ENCODE data around the gene NF1. TPM values are rescaled to one million over a fixed set of nuclear protein-coding genes. Genes with fewer than 3 reads are reported as not detected.
"Not testable (repeated sequence)": the region's sequence is repeated elsewhere in the genome, so short reads cannot be mapped to it uniquely, and the experiment has no call there.

Gene NF1
- total RNA-seq, 2 experiments from 2014 or later = 22.6 to 25.5 TPM

DNA sequence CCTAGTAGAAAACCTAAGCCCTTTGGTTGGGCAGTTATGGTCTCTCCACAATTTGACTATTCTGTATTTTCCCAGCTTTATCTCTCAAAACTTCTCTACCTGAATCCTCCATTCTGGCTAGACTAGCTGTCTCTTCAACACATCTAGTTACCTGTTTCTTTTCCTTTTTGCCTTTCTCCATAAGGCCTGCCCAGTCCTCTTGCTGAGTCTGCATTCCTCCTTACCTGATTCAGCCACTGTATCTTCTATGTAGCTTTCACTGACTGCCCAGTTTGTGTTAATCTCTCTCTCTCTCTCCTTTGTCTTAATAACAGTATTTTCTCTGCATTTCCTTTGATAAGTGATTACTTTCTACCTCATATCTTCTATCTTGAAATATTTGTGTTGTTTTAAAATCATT, 228.8 kb downstream of the NF1 start:
- Mint-ChIP-seq H3K9me3 (no peaks in the 10 kb centered on the region), H3K4me3 (no peak overlapping the region), H3K27me3 (no peaks in the 10 kb centered on the region), H3K4me1 (peaks cover 25% of the 10 kb centered on the region), H3K36me3 (ENCODE audit: low read depth) (peaks cover 39% of the 10 kb centered on the region), H3K27ac (peak overlapping the region; percentile 53)
- POLR2A ChIA-PET = interaction anchor here (0.8 to 1.3 kb wide), 2 partner anchors 8 to 10 kb away, joined by 3 to 4 read pairs; partner anchors contain the start of gene EVI2B
- CTCF ChIA-PET = interaction anchor here (0.7 kb wide), 1 partner anchor 68 kb away, joined by 3 read pairs; the partner anchor contains the start of gene RAB11FIP4
- no peak for DNase-seq

DNA sequence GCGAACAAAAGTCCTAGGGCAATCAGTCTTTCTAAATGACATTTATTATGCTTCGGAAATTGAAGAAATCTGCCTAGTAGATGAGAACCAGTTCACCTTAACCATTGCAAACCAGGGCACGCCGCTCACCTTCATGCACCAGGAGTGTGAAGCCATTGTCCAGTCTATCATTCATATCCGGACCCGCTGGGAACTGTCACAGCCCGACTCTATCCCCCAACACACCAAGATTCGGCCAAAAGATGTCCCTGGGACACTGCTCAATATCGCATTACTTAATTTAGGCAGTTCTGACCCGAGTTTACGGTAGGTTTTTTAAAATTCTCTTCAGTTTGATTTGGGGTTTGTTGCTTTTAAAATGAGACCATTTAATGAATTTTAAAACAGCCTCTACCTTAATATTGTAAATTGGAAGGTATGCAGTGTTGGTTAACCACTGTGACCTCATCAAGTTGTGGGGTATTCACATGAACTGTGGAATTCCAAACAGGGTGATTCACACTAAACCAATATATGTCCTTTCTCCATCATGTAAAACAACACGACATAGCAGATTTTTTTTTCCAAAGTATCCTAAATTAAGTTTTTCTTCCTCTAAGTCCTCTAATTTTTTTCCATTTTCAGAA, 232.9 kb downstream of the NF1 start:
- no peak for DNase-seq
- no peak overlapping the region for H3K27ac Mint-ChIP-seq
- CTCF ChIA-PET = no interaction called here

DNA sequence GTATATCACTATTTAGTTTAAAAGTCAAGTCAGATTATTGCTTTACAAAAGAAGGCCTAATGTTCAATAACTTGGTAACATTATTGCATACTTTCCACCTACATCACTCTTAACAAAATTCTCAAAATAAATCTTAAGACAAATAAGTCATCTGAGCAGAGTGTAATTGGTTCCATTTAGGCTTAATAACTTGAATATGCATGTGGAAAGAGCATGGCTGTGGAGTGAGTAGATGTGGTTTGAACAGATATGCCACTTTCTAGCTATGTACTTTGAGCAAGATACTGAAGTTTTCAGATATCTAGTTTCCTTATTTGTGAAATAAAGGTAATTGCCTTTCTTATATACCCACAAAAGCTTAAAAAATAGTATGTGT, 233.4 kb downstream of the NF1 start:
- no peak overlapping the region for H3K4me3 Mint-ChIP-seq
- peaks cover 15% of the 10 kb centered on the region for H3K36me3 Mint-ChIP-seq (ENCODE audit: low read depth)
- no peaks in the 10 kb centered on the region for H3K27me3 Mint-ChIP-seq
- H3K4me1 Mint-ChIP-seq = peaks cover 13% of the 10 kb centered on the region
- no peak overlapping the region for H3K27ac Mint-ChIP-seq
- ChIA-PET CTCF (no interaction called here), POLR2A (no interaction called here)
- H3K9me3 Mint-ChIP-seq = no peaks in the 10 kb centered on the region
- DNase-seq = no peak

More for the DNA sequence above, 232.9 kb downstream of the NF1 start:
- H3K4me3 Mint-ChIP-seq = no peak overlapping the region
- no peaks in the 10 kb centered on the region for H3K27me3 Mint-ChIP-seq
- POLR2A ChIA-PET = no interaction called here
- H3K4me1 Mint-ChIP-seq = peaks cover 15% of the 10 kb centered on the region
- H3K36me3 Mint-ChIP-seq (ENCODE audit: low read depth) = peaks cover 15% of the 10 kb centered on the region
- H3K9me3 Mint-ChIP-seq = no peaks in the 10 kb centered on the region

DNA sequence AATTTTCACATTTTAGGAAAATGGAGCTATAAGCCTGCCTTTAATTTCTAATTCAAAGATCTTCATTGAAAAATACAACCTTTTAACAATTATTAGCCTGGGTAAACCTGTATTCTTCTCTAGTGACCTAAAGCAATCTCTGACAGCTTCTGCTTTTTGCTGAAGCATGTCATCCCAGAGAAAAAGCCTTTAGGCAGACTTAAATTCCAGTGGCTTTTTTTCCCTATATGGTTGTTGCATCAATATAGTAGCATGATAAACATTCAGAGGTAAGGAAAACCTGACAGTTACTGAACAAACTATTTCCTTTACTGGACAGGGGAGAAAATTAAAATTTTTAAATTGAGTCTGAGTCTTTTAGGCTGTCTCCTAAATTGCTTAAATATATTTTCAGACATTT, 234.4 kb downstream of the NF1 start:
- no peaks in the 10 kb centered on the region for H3K27me3 Mint-ChIP-seq
- no peak for DNase-seq
- no peak overlapping the region for H3K27ac Mint-ChIP-seq
- ChIA-PET POLR2A (interaction anchor here (0.9 kb wide), 1 partner anchor 13 kb away, joined by 3 read pairs; no protein-coding TSS in a partner anchor), CTCF (no interaction called here)
- H3K4me1 Mint-ChIP-seq = peaks cover 8% of the 10 kb centered on the region
- no peak overlapping the region for H3K4me3 Mint-ChIP-seq
- peaks cover 12% of the 10 kb centered on the region for H3K36me3 Mint-ChIP-seq (ENCODE audit: low read depth)
- no peaks in the 10 kb centered on the region for H3K9me3 Mint-ChIP-seq

DNA sequence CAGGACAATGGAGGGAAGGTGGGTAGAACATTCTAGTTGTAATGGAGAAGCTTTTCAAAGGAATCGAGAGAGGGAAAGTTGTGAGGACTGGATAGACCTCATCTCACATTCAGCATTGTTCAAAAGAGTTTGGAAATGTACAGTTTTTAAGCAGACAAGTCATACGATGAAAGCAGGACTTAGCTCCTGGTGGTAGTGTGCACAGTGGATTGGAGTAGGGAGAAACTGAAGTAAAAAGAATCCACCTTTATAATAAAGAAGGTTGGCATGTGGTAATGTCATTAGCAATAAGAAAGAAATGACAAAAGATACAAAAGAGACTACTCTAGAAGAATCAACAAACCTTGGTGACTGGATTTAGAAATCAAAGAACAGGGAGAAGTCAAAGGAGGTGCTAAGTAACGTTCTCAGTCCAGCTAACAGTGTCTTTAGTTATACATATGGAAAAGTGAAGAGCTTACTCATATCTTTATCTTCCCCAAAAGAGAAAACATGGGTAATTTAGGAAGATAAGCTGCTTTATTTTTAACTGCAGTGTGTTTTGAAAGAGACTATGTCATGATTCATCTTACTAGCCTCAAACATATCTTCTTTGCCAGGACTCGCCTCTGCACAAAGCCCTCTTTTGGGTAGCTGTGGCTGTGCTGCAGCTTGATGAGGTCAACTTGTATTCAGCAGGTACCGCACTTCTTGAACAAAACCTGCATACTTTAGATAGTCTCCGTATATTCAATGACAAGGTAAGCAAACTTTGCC, 245.3 kb downstream of the NF1 start:
- CTCF ChIA-PET = interaction anchor here (0.5 to 0.6 kb wide), 2 partner anchors 59 to 102 kb away, joined by 3 to 4 read pairs; no protein-coding TSS in a partner anchor
- POLR2A ChIA-PET = no interaction called here
- no peak for DNase-seq
- Mint-ChIP-seq H3K9me3 (no peaks in the 10 kb centered on the region), H3K36me3 (ENCODE audit: low read depth) (peaks cover 10% of the 10 kb centered on the region), H3K4me1 (no peaks in the 10 kb centered on the region), H3K27me3 (no peaks in the 10 kb centered on the region), H3K4me3 (no peak overlapping the region), H3K27ac (no peak overlapping the region)

DNA sequence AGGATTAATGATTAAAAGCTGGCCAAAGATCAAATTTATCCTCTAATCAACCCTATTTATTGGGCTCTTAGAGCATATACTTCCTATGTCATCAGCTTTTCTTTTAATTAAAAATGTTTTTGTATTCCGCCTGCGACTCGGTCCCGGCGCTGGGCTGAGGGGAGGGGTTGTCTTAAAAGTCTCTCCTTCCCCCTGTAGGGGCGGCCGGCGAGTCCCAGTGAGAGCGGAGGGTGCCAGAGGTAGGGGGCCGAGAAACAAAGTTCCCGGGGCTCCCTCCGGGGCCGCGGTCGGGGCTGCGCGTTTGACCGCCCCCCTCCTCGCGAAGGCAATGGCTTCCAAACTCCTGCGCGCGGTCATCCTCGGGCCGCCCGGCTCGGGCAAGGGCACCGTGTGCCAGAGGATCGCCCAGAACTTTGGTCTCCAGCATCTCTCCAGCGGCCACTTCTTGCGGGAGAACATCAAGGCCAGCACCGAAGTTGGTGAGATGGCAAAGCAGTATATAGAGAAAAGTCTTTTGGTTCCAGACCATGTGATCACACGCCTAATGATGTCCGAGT, 250.5 kb downstream of the NF1 start:
- DNase-seq, CTCF ChIA-PET: not testable (repeated sequence)

DNA sequence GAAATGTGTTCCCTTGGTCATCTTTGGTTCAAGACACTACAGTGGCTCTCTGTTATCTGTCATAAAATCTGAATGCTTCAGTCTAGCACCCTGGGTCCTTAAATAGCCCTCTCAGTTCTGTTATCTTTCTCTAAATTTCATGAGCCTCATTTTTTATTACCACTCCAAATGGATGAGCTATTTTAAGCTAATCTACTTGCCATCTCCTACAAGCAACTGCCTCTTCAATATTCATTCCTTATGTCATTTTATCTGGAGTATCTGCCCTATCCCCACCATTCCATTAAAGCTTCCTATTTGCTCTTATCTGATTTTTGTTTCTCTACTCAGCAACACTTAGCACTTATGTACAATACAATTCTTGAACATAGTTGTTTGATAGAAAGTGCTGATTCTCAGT, 254.7 kb downstream of the NF1 start:
- CTCF ChIA-PET = no interaction called here

More for the DNA sequence above, 250.5 kb downstream of the NF1 start:
- peaks cover 12% of the 10 kb centered on the region for H3K36me3 Mint-ChIP-seq (ENCODE audit: low read depth)
- H3K27me3 Mint-ChIP-seq, H3K4me3 Mint-ChIP-seq, H3K27ac Mint-ChIP-seq, H3K4me1 Mint-ChIP-seq, H3K9me3 Mint-ChIP-seq, POLR2A ChIA-PET: not testable (repeated sequence)

DNA sequence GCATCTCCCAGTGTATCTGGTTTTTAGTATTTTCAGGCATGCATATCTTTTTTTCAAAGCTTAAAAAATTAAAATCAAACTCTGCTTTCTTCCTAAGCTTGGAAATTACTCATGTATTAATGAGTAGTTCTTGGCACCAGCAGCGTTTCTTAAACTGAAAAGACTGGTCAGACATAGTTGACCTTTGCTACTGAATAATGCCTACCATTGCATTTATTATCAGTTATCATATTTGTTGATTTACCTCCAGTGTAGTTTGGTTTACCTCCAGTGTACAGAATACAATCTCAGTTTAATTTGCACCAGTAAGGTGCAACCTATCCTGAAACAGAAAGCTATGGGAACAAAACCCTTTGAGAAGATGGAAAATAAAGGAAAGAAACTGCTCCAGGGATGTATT, 261.2 kb downstream of the NF1 start:
- CTCF ChIA-PET = interaction anchor here (1.5 kb wide), 1 partner anchor 12 kb away, joined by 4 read pairs; no protein-coding TSS in a partner anchor
- Mint-ChIP-seq H3K36me3 (ENCODE audit: low read depth) (peaks cover 29% of the 10 kb centered on the region), H3K27ac (no peak overlapping the region), H3K4me1 (no peaks in the 10 kb centered on the region), H3K9me3 (no peaks in the 10 kb centered on the region), H3K4me3 (no peak overlapping the region), H3K27me3 (no peaks in the 10 kb centered on the region)
- DNase-seq = no peak
- POLR2A ChIA-PET = no interaction called here

More for the DNA sequence above, 254.7 kb downstream of the NF1 start:
- Mint-ChIP-seq H3K27ac (no peak overlapping the region), H3K4me3 (no peak overlapping the region), H3K4me1 (no peaks in the 10 kb centered on the region), H3K9me3 (no peaks in the 10 kb centered on the region), H3K36me3 (ENCODE audit: low read depth) (peaks cover 21% of the 10 kb centered on the region), H3K27me3 (no peaks in the 10 kb centered on the region)
- no peak for DNase-seq
- POLR2A ChIA-PET = no interaction called here

DNA sequence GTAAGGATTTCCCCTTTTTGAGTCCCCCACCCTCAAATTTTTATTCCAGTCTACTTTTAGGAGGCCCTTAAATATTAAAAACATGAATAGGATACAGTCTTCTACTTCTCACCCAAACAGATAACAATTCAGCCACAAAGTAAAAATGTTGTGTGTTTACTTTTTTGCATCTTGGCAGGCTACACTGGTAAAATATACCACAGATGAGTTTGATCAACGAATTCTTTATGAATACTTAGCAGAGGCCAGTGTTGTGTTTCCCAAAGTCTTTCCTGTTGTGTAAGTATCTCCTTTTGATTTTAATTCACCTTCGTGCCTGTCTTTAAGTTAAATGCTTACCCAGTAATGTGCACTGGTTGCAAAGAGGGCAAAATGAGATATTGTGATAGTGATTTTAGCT, 262.3 kb downstream of the NF1 start:
- no peaks in the 10 kb centered on the region for H3K9me3 Mint-ChIP-seq
- H3K27ac Mint-ChIP-seq = no peak overlapping the region
- no peaks in the 10 kb centered on the region for H3K4me1 Mint-ChIP-seq
- CTCF ChIA-PET = no interaction called here
- POLR2A ChIA-PET = no interaction called here
- no peak for DNase-seq
- peaks cover 33% of the 10 kb centered on the region for H3K36me3 Mint-ChIP-seq (ENCODE audit: low read depth)
- no peaks in the 10 kb centered on the region for H3K27me3 Mint-ChIP-seq
- no peak overlapping the region for H3K4me3 Mint-ChIP-seq

DNA sequence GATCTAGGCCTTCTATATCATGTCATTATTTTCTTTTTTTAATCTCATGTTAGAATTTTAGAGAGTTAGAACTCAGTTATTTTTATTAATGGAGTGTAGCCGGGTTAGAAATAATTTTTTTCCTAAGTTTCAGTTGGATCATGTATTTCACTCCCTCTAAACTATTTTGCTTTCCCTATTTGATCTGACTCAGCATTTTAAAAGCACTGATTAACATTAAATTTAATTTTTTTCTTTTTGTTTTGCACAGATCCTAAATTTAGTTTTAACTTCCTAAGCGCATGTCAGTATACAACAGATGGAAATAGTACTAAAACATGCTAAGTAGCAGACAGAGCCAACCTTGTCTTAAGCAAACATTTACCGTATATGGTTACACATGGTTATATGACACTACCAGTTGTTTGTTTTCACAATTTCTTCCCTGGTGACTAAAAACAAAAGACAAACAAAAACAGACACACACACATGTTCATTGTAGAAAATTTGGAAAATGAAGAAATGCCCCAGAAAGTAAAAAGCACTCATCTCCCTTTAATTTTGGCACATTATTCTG, 263.1 kb downstream of the NF1 start:
- Mint-ChIP-seq H3K36me3 (ENCODE audit: low read depth) (peaks cover 33% of the 10 kb centered on the region), H3K4me3 (no peak overlapping the region), H3K27ac (no peak overlapping the region), H3K9me3 (no peaks in the 10 kb centered on the region), H3K27me3 (no peaks in the 10 kb centered on the region), H3K4me1 (no peaks in the 10 kb centered on the region)
- CTCF ChIA-PET = no interaction called here
- DNase-seq = no peak
- POLR2A ChIA-PET = no interaction called here

DNA sequence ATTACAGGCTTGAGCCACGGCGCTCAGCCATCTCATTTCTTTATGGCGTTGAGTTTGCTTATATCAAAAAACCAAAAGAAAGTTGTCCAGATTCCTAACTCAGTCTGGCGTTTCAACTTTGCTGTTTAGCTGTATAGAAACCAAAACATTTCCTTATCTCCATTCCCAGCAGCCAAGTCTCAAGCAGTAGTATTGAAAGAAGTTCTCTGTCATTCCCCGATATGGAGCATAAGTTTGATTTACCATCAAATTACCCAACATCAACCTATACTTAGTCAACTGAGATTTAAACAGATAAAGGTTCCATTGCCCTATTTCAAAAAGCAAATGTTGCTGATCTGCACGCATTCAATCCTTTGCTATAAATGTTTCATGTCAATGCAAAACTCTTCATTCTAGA, 269.2 kb downstream of the NF1 start:
- CTCF ChIA-PET = interaction anchor here (1.6 kb wide), 1 partner anchor 25 kb away, joined by 3 read pairs; no protein-coding TSS in a partner anchor
- no peaks in the 10 kb centered on the region for H3K4me1 Mint-ChIP-seq
- H3K27ac Mint-ChIP-seq = no peak overlapping the region
- POLR2A ChIA-PET = no interaction called here
- H3K27me3 Mint-ChIP-seq = no peaks in the 10 kb centered on the region
- no peak for DNase-seq
- peaks cover 17% of the 10 kb centered on the region for H3K36me3 Mint-ChIP-seq (ENCODE audit: low read depth)
- H3K4me3 Mint-ChIP-seq = no peak overlapping the region
- no peaks in the 10 kb centered on the region for H3K9me3 Mint-ChIP-seq

DNA sequence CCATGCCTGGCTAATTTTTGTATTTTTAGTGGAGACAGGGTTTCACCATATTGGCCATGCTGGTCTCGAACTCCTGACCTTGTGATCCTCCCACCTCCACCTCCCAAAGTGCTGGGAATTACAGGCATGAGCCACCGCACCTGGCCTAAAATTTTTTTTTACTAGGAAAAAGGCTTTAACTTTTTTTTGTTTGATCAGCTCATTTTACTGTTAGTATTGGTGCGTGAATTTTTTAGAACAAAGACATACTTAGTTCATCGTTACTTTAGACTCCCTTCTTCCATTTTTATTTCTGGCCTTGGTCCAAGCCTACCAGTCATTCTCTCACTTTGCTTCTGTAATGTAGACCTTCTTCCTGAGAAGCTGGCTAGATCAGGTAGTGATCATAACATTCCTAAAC, 271.3 kb downstream of the NF1 start:
- DNase-seq = no peak
- H3K9me3 Mint-ChIP-seq = no peaks in the 10 kb centered on the region
- peaks cover under 1% of the 10 kb centered on the region for H3K4me1 Mint-ChIP-seq
- no peaks in the 10 kb centered on the region for H3K27me3 Mint-ChIP-seq
- H3K4me3 Mint-ChIP-seq = no peak overlapping the region
- no peak overlapping the region for H3K27ac Mint-ChIP-seq
- CTCF ChIA-PET = interaction anchor here (1.5 kb wide), 1 partner anchor 149 kb away, joined by 5 read pairs; no protein-coding TSS in a partner anchor
- POLR2A ChIA-PET = no interaction called here
- H3K36me3 Mint-ChIP-seq (ENCODE audit: low read depth) = peaks cover 7% of the 10 kb centered on the region

DNA sequence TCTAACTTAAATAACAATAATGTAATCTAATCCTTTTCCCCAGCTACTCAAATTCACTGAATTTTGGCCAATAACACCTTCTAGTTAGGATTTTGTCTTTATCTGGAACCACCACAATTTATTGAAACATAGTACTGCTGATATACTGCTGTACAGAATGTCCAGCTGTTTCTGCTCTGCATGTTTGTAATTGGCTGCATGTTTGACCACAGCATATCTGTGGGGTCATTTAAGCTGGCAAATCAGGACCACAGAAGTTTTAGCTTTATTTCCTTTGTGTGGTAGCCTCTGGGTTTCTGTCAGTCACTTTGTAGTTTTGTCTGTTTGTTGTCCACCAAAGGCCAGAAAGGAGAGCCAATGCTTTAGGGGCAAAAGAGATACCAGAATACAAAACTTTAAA, 274.5 kb downstream of the NF1 start:
- Mint-ChIP-seq H3K4me3 (no peak overlapping the region), H3K27me3 (no peaks in the 10 kb centered on the region), H3K4me1 (peaks cover 17% of the 10 kb centered on the region), H3K36me3 (ENCODE audit: low read depth) (no peaks in the 10 kb centered on the region), H3K27ac (no peak overlapping the region), H3K9me3 (no peaks in the 10 kb centered on the region)
- ChIA-PET CTCF (interaction anchor here (1.0 to 1.7 kb wide), 4 partner anchors 9 to 20 kb away, joined by 3 to 5 read pairs (median 3); no protein-coding TSS in a partner anchor), POLR2A (no interaction called here)
- DNase-seq = no peak
